Psoas muscle (tissue), 8 donors: ENCODE measurements around the gene KCTD2. TPM values are rescaled to one million over a fixed set of nuclear protein-coding genes. Genes with fewer than 3 reads are reported as not detected.
A peak's percentile ranks its signal among the peaks of the same experiment; 100 is the strongest.

Experiments
- ATAC-seq, 4 donors: fragments of 200-7000 bp; cut with Tn5 transposase; one replicate each; pipeline ENCODE4 v1.9.1; 2020; ENCODE audit warnings: moderate library complexity in 3 of 4, mild to moderate bottlenecking in 2 of 4
- DNase-seq, 2 donors: peaks; one replicate each; pipeline ENCODE4 v3.0.0-alpha.2; 2020
- H3K27ac ChIP-seq: fragments of 200-600 bp; one replicate; pipeline ENCODE4 v1.8.0; 2022
- H3K27me3 ChIP-seq, 3 donors: fragments of 200-600 bp in 1 of 3; one replicate each; pipeline versions ENCODE4 v1.6.1 to v1.8.0; 2013 to 2022; ENCODE audit warnings: low read length in 2 of 3, mild to moderate bottlenecking in 2 of 3, moderate library complexity in 1 of 3; ENCODE audit not compliant: insufficient read depth in 3 of 3
- H3K36me3 ChIP-seq, 2 donors: fragments of 200-600 bp in 1 of 2; one replicate each; pipeline versions ENCODE4 v1.6.1 to v1.8.0; 2013 to 2022; ENCODE audit warnings: low read depth in 1 of 2, mild to moderate bottlenecking in 1 of 2, moderate library complexity in 1 of 2; ENCODE audit not compliant: insufficient read depth in 1 of 2
- H3K4me1 ChIP-seq: fragments of 200-600 bp; one replicate; pipeline ENCODE4 v1.8.0; 2022
- H3K4me3 ChIP-seq: fragments of 200-600 bp; one replicate; pipeline ENCODE4 v1.8.0; 2022; ENCODE audit warnings: mild to moderate bottlenecking
- H3K9me3 ChIP-seq: fragments of 200-600 bp; one replicate; pipeline ENCODE4 v1.8.0; 2022
- WGBS, 3 donors: extraction: QIAGEN DNeasy Blood & Tissue Kit; methylation state at CpG; one replicate each; pipeline versions ENCODE4 v1.1.6 to v1.1.7; 2013; 5-methylcytosine and 5-hydroxymethylcytosine counted together
- intact Hi-C, 2 donors: fragments of 100-400 bp; cut with DNase I; formaldehyde crosslinking; loops; one replicate each; pipeline versions ENCODE4 v1.11.0 to v1.14.2; 2022
- polyA plus RNA-seq, 3 donors: library from polyadenylated mRNA; stranded (reverse); fragments of 200-250 nt; gene quantifications; one replicate each; pipeline ENCODE4 v1.2.3, GENCODE V29; 2013
- total RNA-seq, 4 donors: library from RNA; stranded (reverse); fragmentation: NEBNext Ultra II Directional in 2 of 4; extraction: Animal tissue kit (Norgen Biotek cat#: 25700) in 2 of 4; gene quantifications; one replicate each; pipeline versions ENCODE4 v1.2.1 to v1.2.4, GENCODE V29; 2021 to 2023
- TF ChIP-seq, protein P1 (sequence below): fragments of 200-600 bp; IDR thresholded peaks from one replicate; pipeline ENCODE4 v1.8.0; 2022; ENCODE audit warnings: antibody characterized with exemption
- donor health status: healthy with polysubstance abuse.
- donor health status: DM: no; HTN: no; CAD: no; lungs with moderate emphysema.
- donor health status: Bipolar disorder and iron deficiency.
- donor health status: healthy.
- donor health status: DM: yes; HTN: yes; CAD: no.
- donor health status: DM: no; HTN: no; CAD: no.
- donor health status: DM: no; HTN: no; CAD: no.
- donor health status: DM: yes; HTN: yes; CAD: no.

KCTD2 gene
- total and polyA plus RNA-seq, 7 donors = 26.9 to 71.2 (median 34.5) TPM

DNA sequence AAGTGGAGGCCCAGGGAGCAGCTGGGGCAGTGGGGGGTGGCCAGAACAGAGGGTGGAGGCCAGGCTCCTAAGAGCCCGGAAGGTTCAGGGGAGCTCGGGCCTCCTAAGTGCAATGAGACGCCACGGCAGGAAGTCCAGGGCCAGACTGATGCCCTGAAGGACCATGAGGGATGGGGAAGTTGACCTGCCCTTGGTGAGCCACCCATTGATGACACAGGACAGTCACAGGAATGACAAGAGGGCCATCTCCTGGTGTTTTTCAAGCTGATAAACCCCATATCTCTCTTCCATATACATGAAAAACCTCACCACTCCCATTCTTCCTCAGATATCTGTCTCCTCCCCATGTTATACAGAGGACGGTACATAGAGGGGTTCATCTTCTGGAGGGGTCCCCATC, 40.4 kb upstream of the KCTD2 start:
- DNase-seq = peak in 1 of 2 donors; percentile 25
- intact Hi-C loops = loop anchor here in 1 of 2 donors (5.0 kb wide), 1 partner anchor 44 kb away; no protein-coding TSS in a partner anchor
- Histone ChIP-seq H3K4me1 (peaks cover 2% of the 10 kb centered on the region), H3K4me3 (no peak overlapping the region), H3K9me3 (no peaks in the 10 kb centered on the region), H3K27ac (no peak overlapping the region), H3K36me3 (no peaks in the 10 kb centered on the region), H3K27me3 (no peaks in the 10 kb centered on the region)
- TF ChIP-seq, protein P1, sequence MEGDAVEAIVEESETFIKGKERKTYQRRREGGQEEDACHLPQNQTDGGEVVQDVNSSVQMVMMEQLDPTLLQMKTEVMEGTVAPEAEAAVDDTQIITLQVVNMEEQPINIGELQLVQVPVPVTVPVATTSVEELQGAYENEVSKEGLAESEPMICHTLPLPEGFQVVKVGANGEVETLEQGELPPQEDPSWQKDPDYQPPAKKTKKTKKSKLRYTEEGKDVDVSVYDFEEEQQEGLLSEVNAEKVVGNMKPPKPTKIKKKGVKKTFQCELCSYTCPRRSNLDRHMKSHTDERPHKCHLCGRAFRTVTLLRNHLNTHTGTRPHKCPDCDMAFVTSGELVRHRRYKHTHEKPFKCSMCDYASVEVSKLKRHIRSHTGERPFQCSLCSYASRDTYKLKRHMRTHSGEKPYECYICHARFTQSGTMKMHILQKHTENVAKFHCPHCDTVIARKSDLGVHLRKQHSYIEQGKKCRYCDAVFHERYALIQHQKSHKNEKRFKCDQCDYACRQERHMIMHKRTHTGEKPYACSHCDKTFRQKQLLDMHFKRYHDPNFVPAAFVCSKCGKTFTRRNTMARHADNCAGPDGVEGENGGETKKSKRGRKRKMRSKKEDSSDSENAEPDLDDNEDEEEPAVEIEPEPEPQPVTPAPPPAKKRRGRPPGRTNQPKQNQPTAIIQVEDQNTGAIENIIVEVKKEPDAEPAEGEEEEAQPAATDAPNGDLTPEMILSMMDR = no peak
- no peak for ATAC-seq
- 87 to 95% (median 87%) methylated on average over 5 of the region's 5 CpGs for WGBS, 3 donors

DNA sequence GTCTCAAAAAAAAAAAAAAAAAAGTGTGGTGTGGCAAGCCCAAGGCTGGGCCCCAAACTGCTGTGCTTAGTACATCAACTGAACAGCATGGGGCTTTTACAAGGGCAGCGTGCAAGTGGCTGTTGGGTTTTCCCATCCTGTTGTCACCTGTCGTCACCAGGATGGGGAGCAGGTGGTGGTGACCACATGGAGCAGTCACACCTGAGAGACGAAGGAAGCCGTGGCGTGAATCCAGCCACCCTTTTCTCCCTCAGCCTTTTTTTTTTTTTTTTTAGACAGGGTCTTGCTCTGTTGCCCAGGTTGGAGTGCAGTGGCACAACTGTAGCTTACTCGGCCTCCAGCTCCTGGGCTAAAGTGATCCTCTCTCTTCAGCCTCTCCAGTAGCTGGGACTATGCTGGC, 38.7 kb upstream of the KCTD2 start:
- intact Hi-C loops = loop anchor here in 1 of 2 donors (5.0 kb wide), 1 partner anchor 46 kb away; no protein-coding TSS in a partner anchor
- H3K4me3 ChIP-seq = no peak overlapping the region
- H3K9me3 ChIP-seq = no peaks in the 10 kb centered on the region
- H3K4me1 ChIP-seq = peaks cover 9% of the 10 kb centered on the region
- no peak overlapping the region for H3K27ac ChIP-seq
- no peaks in the 10 kb centered on the region for H3K27me3 ChIP-seq
- TF ChIP-seq, protein P1 = no peak
- H3K36me3 ChIP-seq = no peaks in the 10 kb centered on the region
- DNase-seq (peak in 1 of 2 donors; percentile 16), ATAC-seq (no peak)
- 88 to 91% (median 90%) methylated on average over 6 of the region's 6 CpGs for WGBS, 3 donors

DNA sequence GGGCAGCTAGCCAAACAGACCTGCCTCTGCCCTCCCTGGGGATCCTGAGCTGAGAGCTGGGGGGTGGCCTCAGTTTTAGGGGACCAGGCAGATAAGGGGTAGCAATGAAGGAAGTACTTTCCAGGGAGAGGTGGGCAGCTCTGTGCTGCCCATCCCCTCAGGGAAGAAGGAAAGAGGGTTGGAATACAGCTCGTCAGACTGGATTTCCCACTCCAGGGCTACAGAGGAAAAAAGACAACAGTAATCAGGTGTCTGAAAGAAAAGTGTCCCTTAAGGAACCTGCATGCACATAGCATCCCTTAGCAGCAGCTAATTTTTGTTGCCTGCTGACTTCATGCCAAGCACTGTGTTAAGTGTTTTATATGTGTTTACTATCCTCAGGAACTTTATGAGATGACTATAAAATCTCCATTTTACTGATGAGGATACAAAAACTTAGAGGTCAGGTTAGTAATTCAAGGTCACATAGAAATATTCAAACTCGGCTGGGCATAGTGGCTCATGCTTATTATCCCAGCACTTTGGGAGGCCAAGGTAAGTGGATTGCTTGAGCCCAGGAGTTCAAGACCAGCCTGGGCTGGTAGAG, 37.8 kb upstream of the KCTD2 start:
- H3K27me3 ChIP-seq = no peaks in the 10 kb centered on the region
- intact Hi-C loops = loop anchor here in 1 of 2 donors (5.0 kb wide), 1 partner anchor 47 kb away; no protein-coding TSS in a partner anchor
- H3K4me3 ChIP-seq = no peak overlapping the region
- DNase-seq (peak in 1 of 2 donors; percentile 23), ATAC-seq (no peak)
- H3K4me1 ChIP-seq = peaks cover 15% of the 10 kb centered on the region
- TF ChIP-seq, protein P1 = no peak
- no peak overlapping the region for H3K27ac ChIP-seq
- H3K9me3 ChIP-seq = no peaks in the 10 kb centered on the region
- H3K36me3 ChIP-seq = no peaks in the 10 kb centered on the region
- 75 to 81% (median 80%) methylated on average over 2 of the region's 2 CpGs for WGBS, 3 donors

DNA sequence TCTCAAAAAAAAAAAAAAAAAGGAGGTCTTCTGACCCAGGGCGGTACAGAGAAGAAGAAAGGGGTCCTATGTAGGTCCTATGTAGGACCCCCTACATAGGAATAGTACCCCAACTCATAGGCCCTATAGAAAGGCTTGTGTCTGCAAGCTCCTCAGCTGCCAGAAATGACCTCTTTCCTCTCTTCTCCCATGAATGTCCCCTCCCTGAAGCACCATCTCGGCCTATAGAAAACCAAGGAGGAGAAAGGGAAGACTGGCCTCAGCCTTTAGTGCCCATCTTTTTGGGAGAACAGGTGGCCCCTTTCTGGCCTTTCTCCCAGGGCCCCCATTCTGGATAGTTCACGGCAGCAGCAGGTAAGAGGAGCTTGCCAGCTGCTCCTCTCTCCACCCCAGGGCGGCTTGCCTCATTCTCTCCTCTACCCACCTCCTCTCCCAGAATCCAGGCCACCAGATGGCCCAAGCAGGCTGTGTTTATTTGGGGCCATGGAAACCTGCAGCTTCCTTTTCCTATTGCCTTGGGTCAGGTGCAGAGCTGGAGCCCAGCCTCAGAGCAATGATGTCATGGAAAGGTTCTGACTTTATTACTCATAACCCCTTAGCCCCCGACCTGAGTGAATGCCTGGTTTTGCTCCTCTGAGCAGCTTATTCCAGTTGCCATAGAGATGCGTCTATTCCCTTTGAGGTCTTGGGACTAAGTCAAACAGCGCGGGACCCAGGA, 36.2 kb upstream of the KCTD2 start:
- TF ChIP-seq, protein P1 = no peak
- ATAC-seq (peak in 2 of 4 donors; percentile 5 to 26), DNase-seq (peak in 1 of 2 donors; percentile 58)
- no peak overlapping the region for H3K4me3 ChIP-seq
- H3K27ac ChIP-seq = peak overlapping the region; percentile 85
- 40 to 51% (median 50%) methylated on average over 7 to 8 of the region's 8 CpGs for WGBS, 3 donors
- H3K27me3 ChIP-seq = no peaks in the 10 kb centered on the region
- peaks cover 15% of the 10 kb centered on the region for H3K4me1 ChIP-seq
- intact Hi-C loops = loop anchor here in 1 of 2 donors (5.0 kb wide), 1 partner anchor 49 kb away; no protein-coding TSS in a partner anchor
- H3K36me3 ChIP-seq = no peaks in the 10 kb centered on the region
- H3K9me3 ChIP-seq = no peaks in the 10 kb centered on the region
